ENCODE measurements around the gene MRPS7.
"Not testable (repeated sequence)": the region's sequence is repeated elsewhere in the genome, so short reads cannot be mapped to it uniquely, and the experiment has no call there.

MRPS7 gene

GRCh38 chr17:75244133-75244866, 17.4 kb upstream of the MRPS7 start:
- DNase-seq (ENCODE audit: low spot score), result no peak

- DNase-seq (ENCODE audit: low spot score), result no peak
Observed at GRCh38 chr17:75245011-75245410, 16.7 kb upstream of the MRPS7 start.

DNA sequence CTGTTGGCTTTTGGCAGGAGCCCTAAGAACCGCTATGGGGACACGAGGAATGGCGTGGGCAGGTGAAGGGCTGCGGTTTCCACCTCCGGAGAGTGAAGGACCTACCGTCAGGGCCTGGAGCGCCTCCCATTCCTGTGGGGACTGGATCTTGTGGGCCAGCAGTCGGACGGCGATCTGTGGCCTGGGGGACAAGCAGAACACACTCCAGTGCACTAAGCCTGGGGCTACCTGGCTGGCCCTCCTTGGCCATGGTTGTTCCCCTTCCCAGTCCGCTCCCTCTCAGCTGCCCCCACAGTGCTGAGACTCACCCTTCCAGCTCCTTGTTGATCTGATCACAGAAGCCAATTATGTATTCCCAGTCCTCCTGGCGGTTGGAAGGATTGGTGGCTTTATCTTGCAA, 15.3 kb upstream of the MRPS7 start:
- DNase-seq (ENCODE audit: low spot score), result no peak

- no peak for DNase-seq (ENCODE audit: low spot score)
Observed at GRCh38 chr17:75249564-75249963, 12.1 kb upstream of the MRPS7 start.

DNA sequence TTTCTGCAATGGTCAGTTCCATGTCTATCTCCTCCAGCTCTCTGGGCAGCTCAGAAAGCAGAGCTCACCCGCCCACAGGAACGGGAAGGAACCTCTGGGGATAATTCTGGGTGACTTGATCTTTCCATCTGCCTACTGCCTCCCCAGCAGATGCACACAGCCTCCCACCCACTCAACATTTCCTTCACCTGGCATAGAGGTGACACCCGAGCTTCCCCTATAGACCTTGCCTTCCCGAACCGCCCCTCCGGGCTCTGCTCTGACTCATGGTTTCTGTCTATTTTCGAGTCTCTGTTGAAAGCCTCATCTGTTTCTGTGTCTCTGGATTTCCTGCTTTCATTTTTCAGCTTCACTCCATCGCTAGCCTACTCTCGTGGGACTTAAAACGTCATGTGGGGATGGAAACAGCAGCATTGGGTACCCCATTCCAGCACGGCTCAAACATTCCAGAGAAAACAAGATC, 11.6 kb upstream of the MRPS7 start:
- DNase-seq (ENCODE audit: low spot score), result peak; percentile 72

- no peak for DNase-seq (ENCODE audit: low spot score)
Observed at GRCh38 chr17:75252039-75252816, 9.5 kb upstream of the MRPS7 start.

GRCh38 chr17:75255954-75256698, 5.6 kb upstream of the MRPS7 start:
- DNase-seq (ENCODE audit: low spot score), result not testable (repeated sequence)

DNA sequence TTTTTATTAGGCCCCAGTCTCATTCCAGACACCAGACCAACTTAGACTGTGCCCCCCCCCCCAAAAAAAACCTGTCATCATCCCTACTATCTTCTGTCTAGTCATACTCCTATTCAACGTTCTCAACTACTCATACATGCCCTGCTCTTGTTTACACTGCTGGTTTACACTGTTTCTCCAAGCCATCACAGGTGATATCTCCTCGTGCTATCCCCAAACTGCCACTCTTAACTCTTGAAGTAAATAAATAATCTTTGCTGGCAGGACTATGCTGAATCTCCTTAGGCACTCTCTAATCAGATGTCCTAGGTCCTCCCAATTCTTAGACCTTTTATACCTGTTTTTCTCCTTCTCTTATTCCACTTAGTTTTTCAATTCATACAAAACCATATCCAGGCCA, 4.5 kb upstream of the MRPS7 start:
- DNase-seq (ENCODE audit: low spot score), result not testable (repeated sequence)

DNA sequence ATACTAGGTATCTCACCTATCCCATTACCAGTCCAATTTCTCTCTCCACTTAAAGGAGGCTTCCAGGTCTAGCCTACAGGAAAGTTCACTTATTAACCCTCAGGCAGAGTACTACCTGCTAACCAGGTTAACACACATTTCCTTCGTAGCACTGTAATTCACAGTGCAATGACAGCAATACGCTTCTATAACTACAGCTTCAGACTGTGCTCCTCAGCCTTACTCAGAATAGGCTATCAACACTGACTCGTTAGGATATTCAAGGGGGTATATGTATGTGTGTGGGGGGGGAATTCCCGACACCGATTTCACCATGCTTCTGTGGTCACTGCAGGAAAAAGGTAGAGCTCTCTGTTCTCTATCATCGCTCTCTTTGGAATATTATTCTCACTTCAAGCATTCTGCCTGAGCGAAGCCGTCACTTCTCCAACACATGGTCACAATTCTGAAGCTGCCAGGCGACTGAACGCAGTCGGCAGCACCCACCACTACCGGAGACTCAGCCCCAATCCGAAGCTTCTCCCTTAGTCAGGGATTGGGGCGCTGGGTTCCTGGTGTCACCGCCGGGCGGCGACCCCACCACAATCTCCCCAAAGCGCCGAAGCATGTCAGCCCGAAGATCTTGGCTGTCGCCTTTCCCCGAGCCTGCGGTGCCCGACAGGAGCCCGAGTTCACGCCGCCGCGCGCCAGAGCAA, 891 bp upstream of the MRPS7 start:
- peak; percentile 60 for DNase-seq (ENCODE audit: low spot score)

DNA sequence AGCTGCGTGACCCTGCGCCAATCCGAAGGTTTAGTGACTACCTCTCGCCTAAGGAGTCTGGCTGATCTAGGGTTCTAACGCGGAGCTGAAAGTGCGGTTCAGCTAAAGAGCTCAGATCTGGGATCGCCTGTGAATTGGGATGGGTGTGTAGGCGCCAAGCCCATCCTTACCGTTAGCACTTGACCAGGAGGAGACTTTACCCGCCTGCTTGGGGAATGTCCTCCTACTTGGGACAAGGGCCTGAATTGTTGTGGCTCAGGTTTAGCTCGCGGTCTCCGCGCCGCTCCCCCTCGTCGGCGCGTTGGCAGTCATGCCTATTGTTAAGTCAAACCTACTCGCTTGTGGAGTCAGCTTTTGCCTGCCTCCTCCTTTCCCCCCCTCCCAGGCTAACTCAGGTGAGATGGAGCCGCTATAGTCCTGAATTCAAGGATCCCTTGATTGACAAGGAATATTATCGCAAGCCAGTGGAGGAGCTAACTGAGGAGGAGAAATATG, 480 bp downstream of the MRPS7 start:
- no peak for DNase-seq (ENCODE audit: low spot score)

- no peak for DNase-seq (ENCODE audit: low spot score)
Observed at GRCh38 chr17:75263055-75263454, 1.4 kb downstream of the MRPS7 start.

DNA sequence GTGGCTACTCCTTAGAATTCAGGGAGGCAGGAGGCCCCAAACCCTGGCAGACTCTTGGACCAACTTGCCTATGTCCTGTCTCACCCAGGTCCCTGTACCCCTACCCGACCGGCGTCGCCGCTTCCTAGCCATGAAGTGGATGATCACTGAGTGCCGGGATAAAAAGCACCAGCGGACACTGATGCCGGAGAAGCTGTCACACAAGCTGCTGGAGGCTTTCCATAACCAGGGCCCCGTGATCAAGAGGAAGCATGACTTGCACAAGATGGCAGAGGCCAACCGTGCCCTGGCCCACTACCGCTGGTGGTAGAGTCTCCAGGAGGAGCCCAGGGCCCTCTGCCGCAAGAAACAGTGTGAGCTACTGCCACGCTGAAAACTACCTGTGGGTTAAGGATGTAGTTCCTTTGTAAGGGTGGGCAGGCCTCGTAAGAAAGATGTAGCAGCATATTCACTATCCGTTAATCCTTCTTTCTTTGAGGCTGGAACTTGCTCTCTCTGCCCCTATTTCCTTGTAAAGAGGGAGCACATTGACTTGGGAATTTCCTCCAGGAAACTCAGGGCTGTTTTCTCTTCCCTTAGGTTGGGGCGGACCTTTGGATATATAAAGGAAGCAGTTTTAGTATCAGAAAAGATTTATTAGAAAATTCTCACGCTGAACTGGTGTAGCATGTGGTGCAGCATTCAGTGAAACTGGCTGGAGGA, 4.1 kb downstream of the MRPS7 start:
- no peak for DNase-seq (ENCODE audit: low spot score)

- DNase-seq (ENCODE audit: low spot score), result no peak
Observed at GRCh38 chr17:75266316-75267152, 4.9 kb downstream of the MRPS7 start.

GRCh38 chr17:75267153-75267410, 5.4 kb downstream of the MRPS7 start:
- no peak for DNase-seq (ENCODE audit: low spot score)

DNA sequence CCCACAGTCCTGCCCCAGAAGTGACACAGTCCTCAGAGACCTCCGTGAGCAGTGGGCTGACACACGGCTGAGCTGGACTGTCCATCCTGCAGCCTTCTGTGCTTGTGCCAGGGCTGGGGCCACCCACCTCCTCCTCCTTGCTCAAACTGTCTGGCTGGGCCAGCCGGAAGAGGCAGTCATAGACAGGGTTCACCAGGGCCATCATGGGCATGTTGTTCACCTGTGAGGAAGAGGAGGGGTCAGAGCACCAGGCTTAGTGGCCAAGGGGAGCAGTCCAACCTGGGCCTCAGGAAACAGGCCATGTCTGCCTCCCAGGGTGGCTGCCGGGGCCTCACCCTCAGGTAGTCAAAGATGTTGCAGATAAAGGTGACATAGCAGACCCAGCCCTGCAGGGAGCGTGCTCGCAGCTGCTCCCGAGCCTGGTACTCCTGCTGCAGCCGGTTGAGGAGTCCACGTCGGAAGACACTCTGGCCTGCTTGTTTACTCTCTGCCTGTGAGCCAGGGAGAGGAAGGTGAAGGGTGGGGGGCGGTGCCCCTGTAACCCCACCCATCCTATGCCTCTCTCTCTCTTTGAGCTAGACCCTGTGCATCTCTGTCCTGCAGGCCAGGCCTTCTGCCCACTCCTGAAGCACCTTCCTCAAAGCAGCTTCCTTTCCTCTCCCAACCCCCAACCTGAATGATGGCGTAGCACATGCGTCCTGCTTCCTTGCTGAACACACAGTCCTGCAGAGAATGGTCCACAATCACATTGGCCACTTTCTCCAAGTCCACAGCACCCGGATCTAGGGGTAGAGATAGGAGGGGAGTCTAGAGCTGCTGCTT, 5.9 kb downstream of the MRPS7 start:
- no peak for DNase-seq (ENCODE audit: low spot score)

DNA sequence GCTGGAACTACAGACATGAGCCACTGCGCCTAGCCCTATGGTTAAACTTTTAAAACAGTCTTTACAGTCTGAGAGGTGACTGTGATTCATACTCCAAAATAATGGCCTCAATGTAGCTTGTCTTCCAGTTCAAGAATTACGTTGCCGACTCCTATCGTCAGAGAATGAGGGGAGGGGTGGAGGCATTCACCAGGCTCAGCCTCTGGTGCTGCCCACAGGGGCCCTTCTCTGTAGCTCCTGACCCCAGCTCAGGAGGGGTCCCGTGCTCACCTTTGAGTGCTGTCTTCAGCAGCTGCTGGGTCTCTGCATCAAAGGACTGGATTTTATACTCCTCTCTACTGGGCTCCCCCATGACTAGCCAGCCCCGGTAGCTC, 8.2 kb downstream of the MRPS7 start:
- DNase-seq (ENCODE audit: low spot score), result no peak

- peak; percentile 31 for DNase-seq (ENCODE audit: low spot score)
Observed at GRCh38 chr17:75270218-75270965, 8.7 kb downstream of the MRPS7 start.

- no peak for DNase-seq (ENCODE audit: low spot score)
Observed at GRCh38 chr17:75270966-75271232, 9.2 kb downstream of the MRPS7 start, which contains the start of gene MIF4GD. Gene MIF4GD, minus strand, starts transcription at chr17:75271231. Its CDS starts 1,036 bp downstream, at chr17:75270195.
